Spleen (tissue), 11 donors: ENCODE results near the gene PIK3R6. TPM values are rescaled to one million over a fixed set of nuclear protein-coding genes. Genes with fewer than 3 reads are reported as not detected.
A peak's percentile ranks its signal among the peaks of the same experiment; 100 is the strongest.

Experiments used
- DNase-seq: peaks from one replicate; pipeline ENCODE4 v3.0.0-alpha.2; 2020
- H3K27ac ChIP-seq, 8 donors: fragments of 200-600 bp; sonication (generic) in 7 of 8; 1 replicate in 4 of 8; 2 replicates in 4 of 8; pipeline versions ENCODE4 v1.5.0 to v1.8.0; 2016 to 2021; ENCODE audit warnings: inconsistent platforms in 4 of 8, mild to moderate bottlenecking in 4 of 8, moderate library complexity in 1 of 8
- H3K27me3 ChIP-seq, 7 donors: fragments of 200-600 bp; sonication (generic) in 6 of 7; replicated peaks in 1 of 7; 1 replicate in 4 of 7; 2 replicates in 3 of 7; pipeline versions ENCODE4 v1.5.0 to v1.8.0; 2016 to 2021; ENCODE audit warnings: inconsistent platforms in 3 of 7, mild to moderate bottlenecking in 1 of 7
- H3K36me3 ChIP-seq, 6 donors: fragments of 200-600 bp; sonication (generic) in 5 of 6; 1 replicate in 4 of 6; 2 replicates in 2 of 6; pipeline versions ENCODE4 v1.5.0 to v1.8.0; 2016 to 2021; ENCODE audit warnings: inconsistent platforms in 2 of 6
- H3K4me1 ChIP-seq, 6 donors: fragments of 200-600 bp; sonication (generic) in 5 of 6; 1 replicate in 3 of 6; 2 replicates in 3 of 6; pipeline versions ENCODE4 v1.5.0 to v1.8.0; 2016 to 2021; ENCODE audit warnings: inconsistent platforms in 3 of 6
- H3K4me3 ChIP-seq, 8 donors: fragments of 200-600 bp; sonication (generic) in 7 of 8; 1 replicate in 4 of 8; 2 replicates in 4 of 8; pipeline versions ENCODE4 v1.5.0 to v1.8.0; 2016 to 2021; ENCODE audit warnings: inconsistent platforms in 4 of 8, mild to moderate bottlenecking in 4 of 8, moderate library complexity in 2 of 8
- H3K9me3 ChIP-seq, 8 donors: fragments of 200-600 bp; sonication (generic) in 7 of 8; 1 replicate in 4 of 8; 2 replicates in 4 of 8; pipeline versions ENCODE4 v1.5.0 to v1.8.0; 2016 to 2021; ENCODE audit warnings: inconsistent platforms in 4 of 8
- POLR2A ChIP-seq, 3 donors: fragments of 450-650 bp; IDR thresholded peaks; one replicate each; pipeline ENCODE4 v1.5.1; 2017; ENCODE audit warnings: antibody characterized with exemption in 3 of 3, mild to moderate bottlenecking in 1 of 3
- POLR2AphosphoS5 ChIP-seq, 3 donors: sonication (generic); formaldehyde crosslinking; IDR thresholded peaks; one replicate each; pipeline ENCODE4 v1.5.1; 2017; ENCODE audit warnings: antibody characterized with exemption in 3 of 3
- WGBS, 5 donors: extraction: QIAGEN DNeasy Blood & Tissue Kit in 3 of 5; methylation state at CpG; one replicate each; pipeline versions ENCODE4 v1.1.5 to v1.1.7; 2013 to 2018; 5-methylcytosine and 5-hydroxymethylcytosine counted together
- intact Hi-C: fragments of 100-400 bp; cut with DNase I; formaldehyde crosslinking; loops from one replicate; pipeline ENCODE4 v1.15.0; 2023; ENCODE audit warnings: low total_unique reads
- polyA plus RNA-seq, 3 donors: library from polyadenylated mRNA; stranded (reverse); fragments of 200-250 nt; gene quantifications; one replicate each; pipeline ENCODE4 v1.2.1, GENCODE V29; 2013
- total RNA-seq, 7 donors: library from RNA; depleted of rRNA in 3 of 7; stranded (reverse); fragments of >200 nt in 3 of 7; fragmentation: NEBNext Ultra II Directional in 4 of 7; extraction: Animal tissue kit (Norgen Biotek cat#: 25700) in 4 of 7; gene quantifications; one replicate each; pipeline versions ENCODE4 v1.1.0 to v1.2.1, GENCODE V29; 2016 to 2021
- TF ChIP-seq, protein P1 (sequence below), 11 experiments: fragments of 200-600 bp in 7 of 11; fragments of 450-650 bp in 4 of 11; sonication (generic) in 4 of 11; IDR thresholded peaks in 8 of 11; conservative IDR thresholded peaks in 3 of 11; 1 replicate in 7 of 11; 2 replicates in 4 of 11; pipeline versions ENCODE4 v1.4.0 to v1.8.0; 2016 to 2021; ENCODE audit warnings: antibody characterized with exemption in 11 of 11, inconsistent platforms in 4 of 11, mild to moderate bottlenecking in 1 of 11
- donor health status: healthy with polysubstance abuse.
- donor health status: DM: no; HTN: no; CAD: no; lungs with moderate emphysema.
- donor health status: DM: no; HTN: no; CAD: no.
- donor health status: Bipolar disorder and iron deficiency.
- donor health status: healthy.
- donor health status: DM: no; HTN: no; CAD: no.
- donor health status: DM: yes; HTN: yes; CAD: no.

PIK3R6 gene
- total and polyA plus RNA-seq, 10 donors = 1.3 to 9.6 (median 6.5) TPM

DNA sequence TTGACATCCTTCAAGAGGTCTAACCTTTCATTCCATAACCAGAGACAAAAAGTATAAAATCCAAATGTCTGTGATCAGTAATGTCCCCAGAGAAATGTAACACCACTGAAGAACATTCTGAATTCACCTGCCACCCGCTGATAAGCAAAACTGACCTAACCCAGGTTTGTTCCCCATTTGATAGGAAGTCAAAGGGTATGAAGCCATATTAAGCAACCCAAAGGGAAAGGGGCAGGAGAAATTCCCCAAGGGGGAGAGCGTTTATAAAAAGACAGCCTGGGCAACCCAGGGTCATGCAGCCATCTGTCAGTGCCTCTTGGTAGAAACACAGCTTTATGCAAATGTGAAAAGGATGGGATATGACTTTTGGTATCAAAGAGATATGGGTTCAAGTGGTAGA is 30.7 kb upstream of the PIK3R6 start:
- TF ChIP-seq POLR2AphosphoS5 (IDR thresholded peaks at IDR 0.05) (no peak), POLR2A (IDR thresholded peaks at IDR 0.05) (no peak)
- TF ChIP-seq, protein P1, sequence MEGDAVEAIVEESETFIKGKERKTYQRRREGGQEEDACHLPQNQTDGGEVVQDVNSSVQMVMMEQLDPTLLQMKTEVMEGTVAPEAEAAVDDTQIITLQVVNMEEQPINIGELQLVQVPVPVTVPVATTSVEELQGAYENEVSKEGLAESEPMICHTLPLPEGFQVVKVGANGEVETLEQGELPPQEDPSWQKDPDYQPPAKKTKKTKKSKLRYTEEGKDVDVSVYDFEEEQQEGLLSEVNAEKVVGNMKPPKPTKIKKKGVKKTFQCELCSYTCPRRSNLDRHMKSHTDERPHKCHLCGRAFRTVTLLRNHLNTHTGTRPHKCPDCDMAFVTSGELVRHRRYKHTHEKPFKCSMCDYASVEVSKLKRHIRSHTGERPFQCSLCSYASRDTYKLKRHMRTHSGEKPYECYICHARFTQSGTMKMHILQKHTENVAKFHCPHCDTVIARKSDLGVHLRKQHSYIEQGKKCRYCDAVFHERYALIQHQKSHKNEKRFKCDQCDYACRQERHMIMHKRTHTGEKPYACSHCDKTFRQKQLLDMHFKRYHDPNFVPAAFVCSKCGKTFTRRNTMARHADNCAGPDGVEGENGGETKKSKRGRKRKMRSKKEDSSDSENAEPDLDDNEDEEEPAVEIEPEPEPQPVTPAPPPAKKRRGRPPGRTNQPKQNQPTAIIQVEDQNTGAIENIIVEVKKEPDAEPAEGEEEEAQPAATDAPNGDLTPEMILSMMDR (IDR thresholded peaks at IDR 0.05 in 8 of 11, conservative IDR thresholded peaks at IDR 0.05 in 3 of 11) = no peak
- H3K36me3 ChIP-seq = peaks cover 0 to 92% (median 5%) of the 10 kb centered on the region in 6 donors
- DNase-seq = no peak
- intact Hi-C loops = no loop called here
- peak overlapping the region in 5 of 8 donors; percentile 14 to 71 (median 23) for H3K27ac ChIP-seq
- H3K4me3 ChIP-seq = no peak overlapping the region
- 31 to 58% (median 40%) methylated on average over 2 of the region's 2 CpGs for WGBS, 5 donors
- no peaks in the 10 kb centered on the region for H3K9me3 ChIP-seq
- H3K27me3 ChIP-seq = no peaks in the 10 kb centered on the region
- peaks cover 29 to 83% (median 45%) of the 10 kb centered on the region in 6 donors for H3K4me1 ChIP-seq

DNA sequence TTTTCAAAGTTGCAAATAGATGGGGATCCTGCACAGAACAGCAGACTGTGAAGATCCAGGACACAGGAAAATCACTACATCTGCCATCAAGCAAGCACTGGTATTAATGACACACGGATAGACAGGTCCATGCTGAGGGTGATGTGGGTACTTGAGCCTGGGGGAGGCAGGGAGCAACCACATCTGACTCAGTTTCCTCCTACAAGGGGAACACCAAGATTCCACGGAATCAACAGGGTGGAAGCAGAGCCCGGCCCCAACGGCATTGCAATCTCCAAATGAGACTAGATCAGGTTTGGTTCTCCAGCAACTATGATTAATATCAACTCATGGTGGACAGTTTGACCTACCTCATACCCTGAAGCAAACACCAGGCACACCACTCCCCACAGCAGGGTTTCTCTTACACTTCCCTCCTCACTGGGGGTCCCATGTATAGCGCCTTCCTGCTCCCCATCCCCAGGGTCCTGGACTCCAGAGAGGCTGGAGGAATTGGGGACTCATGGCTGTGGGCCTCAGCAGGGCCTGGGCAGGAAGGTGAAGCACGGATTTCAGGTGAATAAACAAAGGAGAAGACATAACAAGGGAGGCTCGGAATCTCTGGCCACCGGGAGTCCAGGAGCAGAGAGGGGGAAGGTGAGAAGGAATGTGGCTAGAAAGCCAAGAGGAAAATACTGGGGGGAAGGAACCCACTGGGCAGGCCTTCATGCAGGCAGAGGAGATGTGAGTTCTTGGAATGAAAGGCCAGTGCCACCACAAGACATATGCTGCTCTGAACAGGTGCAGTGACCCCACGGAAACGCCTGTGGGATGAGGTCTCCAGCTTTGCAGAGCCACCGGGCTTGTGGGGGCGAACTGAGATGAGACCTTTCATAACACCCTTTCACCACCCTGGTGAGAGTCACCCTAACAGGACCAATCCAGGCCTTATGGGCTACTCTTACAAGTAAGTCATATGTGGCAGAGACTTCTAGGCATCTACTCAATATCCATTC is 29.5 kb upstream of the PIK3R6 start:
- Histone ChIP-seq H3K36me3 (peaks cover 0 to 92% (median 5%) of the 10 kb centered on the region in 6 donors), H3K4me1 (peaks cover 29 to 92% (median 45%) of the 10 kb centered on the region in 6 donors), H3K27ac (peak overlapping the region in 2 of 8 donors; percentile 51 to 71), H3K4me3 (no peak overlapping the region), H3K9me3 (no peaks in the 10 kb centered on the region), H3K27me3 (no peaks in the 10 kb centered on the region)
- TF ChIP-seq POLR2AphosphoS5 (IDR thresholded peaks at IDR 0.05) = no peak
- peak; percentile 49 for DNase-seq
- 85 to 92% (median 88%) methylated on average over 11 to 12 of the region's 12 CpGs for WGBS, 5 donors
- intact Hi-C loops = no loop called here

DNA sequence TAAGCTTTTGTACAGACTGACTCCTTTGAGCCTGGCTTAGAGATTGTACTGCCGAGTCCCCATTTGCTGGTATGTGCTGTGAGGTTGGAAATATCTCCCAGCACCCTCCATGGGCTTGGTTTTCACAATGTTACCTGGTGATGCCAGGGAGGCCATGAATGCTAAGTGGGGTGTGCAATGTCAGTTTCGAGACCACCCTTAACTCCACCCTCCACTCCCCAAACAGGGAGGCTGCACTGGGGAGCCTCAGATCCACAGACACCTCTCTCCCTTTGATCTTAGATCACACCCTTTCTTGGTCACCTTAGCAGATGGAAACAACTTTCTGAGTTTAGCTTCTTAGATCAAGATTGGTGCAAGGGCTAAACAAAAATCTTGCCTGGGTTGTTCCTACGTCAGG is 28.6 kb upstream of the PIK3R6 start:
- peak; percentile 17 for DNase-seq
- no peak overlapping the region for H3K27ac ChIP-seq
- TF ChIP-seq, protein P1 (IDR thresholded peaks at IDR 0.05 in 8 of 11, conservative IDR thresholded peaks at IDR 0.05 in 3 of 11) = no peak
- no peak for TF ChIP-seq POLR2AphosphoS5 (IDR thresholded peaks at IDR 0.05)
- TF ChIP-seq POLR2A (IDR thresholded peaks at IDR 0.05) = no peak
- no peaks in the 10 kb centered on the region for H3K27me3 ChIP-seq
- H3K36me3 ChIP-seq = peaks cover 0 to 92% (median 9%) of the 10 kb centered on the region in 6 donors
- 80 to 92% (median 88%) methylated on average over 3 of the region's 3 CpGs for WGBS, 5 donors
- H3K9me3 ChIP-seq = no peaks in the 10 kb centered on the region
- no peak overlapping the region for H3K4me3 ChIP-seq
- intact Hi-C loops = no loop called here
- H3K4me1 ChIP-seq = peaks cover 29 to 85% (median 42%) of the 10 kb centered on the region in 6 donors

DNA sequence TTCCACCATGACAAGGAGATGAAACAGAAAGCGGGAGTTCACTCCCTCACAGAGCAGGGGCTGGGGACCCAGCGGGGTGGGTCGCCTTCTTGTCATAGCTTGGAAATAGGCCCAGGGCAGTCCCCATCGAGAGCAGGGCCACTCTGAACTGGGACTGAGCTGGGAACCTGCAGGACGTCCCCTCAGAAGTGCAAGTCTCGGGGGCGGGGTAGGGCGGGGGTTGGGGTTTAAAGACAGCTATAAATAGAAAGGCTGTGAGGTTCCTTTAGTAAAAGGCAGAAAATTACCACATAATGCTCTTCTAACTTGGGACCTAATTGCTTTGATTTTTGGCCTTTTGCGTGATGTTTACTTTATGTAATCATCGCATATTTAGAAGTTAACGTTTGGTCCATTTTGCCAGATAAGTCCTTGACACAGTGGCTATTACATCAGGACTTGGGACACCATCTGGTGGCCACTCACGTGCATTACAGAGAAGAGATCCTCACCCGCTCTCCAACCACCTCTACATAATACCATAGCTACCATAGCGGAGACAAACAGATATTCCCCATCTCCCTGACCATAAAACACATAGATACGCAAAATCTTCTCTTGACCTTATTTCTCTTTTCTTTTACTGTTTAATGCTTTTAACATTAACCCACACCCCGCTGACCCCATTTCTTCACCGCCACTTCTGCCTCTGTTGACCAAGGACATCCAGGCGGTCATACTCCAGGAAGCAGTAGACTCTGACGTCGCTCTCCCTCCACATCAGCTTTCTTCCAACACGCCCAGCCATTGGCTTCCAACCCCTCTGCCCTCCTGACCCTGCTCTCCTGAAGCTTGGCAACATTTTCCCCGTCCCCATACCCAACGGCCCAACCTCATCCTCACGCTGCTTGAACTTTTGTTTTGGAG is 27.5 kb upstream of the PIK3R6 start:
- Histone ChIP-seq H3K27me3 (no peaks in the 10 kb centered on the region), H3K36me3 (peaks cover 0 to 92% (median 19%) of the 10 kb centered on the region in 6 donors), H3K4me1 (peaks cover 18 to 73% (median 31%) of the 10 kb centered on the region in 6 donors), H3K27ac (no peak overlapping the region), H3K9me3 (no peaks in the 10 kb centered on the region), H3K4me3 (no peak overlapping the region)
- peak in 1 of 3 donors; percentile 19 for TF ChIP-seq POLR2AphosphoS5 (IDR thresholded peaks at IDR 0.05)
- no peak for TF ChIP-seq POLR2A (IDR thresholded peaks at IDR 0.05)
- TF ChIP-seq, protein P1 (IDR thresholded peaks at IDR 0.05 in 8 of 11, conservative IDR thresholded peaks at IDR 0.05 in 3 of 11) = peak; percentile 76 to 88 (median 79)
- peak; percentile 71 for DNase-seq
- intact Hi-C loops = no loop called here
- 51 to 62% (median 56%) methylated on average over 24 of the region's 24 CpGs for WGBS, 5 donors
